CD4-positive, alpha-beta T cell (primary cell): ENCODE results near the gene KANK2. TPM values are rescaled to one million over a fixed set of nuclear protein-coding genes. Genes with fewer than 3 reads are reported as not detected.
"Not testable (repeated sequence)": the region's sequence is repeated elsewhere in the genome, so short reads cannot be mapped to it uniquely, and the experiment has no call there.

Source experiments
- ATAC-seq: fragments of 200-7000 bp; cut with Tn5 transposase; one replicate; pipeline ENCODE4 v1.10.0; 2022; ENCODE audit warnings: mild to moderate bottlenecking; ENCODE audit not compliant: poor library complexity
- CTCF ChIA-PET: fragments of 350-600 bp; sonication (Branson Sonifier 250); formaldehyde crosslinking; loops from one replicate; lab custom pipeline; 2021; ENCODE audit warnings: antibody characterized with exemption, inconsistent platforms; lab: Charles Lee
- POLR2A ChIA-PET: fragments of 350-600 bp; sonication (Branson Sonifier 250); formaldehyde crosslinking; loops from one replicate; lab custom pipeline; 2021; ENCODE audit warnings: antibody characterized with exemption, inconsistent platforms; lab: Charles Lee
- DNase-seq, 14 experiments: peaks; one replicate each; pipeline ENCODE4 v3.0.0-alpha.2; 2013 to 2020; ENCODE audit warnings: mixed read lengths in 2 of 14
- H3K27ac ChIP-seq, 2 donors: one replicate each; pipeline versions ENCODE4 v1.5.1 to v1.7.0; 2013; ENCODE audit warnings: low read length in 2 of 2, low read depth in 1 of 2, mild to moderate bottlenecking in 1 of 2
- H3K27me3 ChIP-seq, 2 experiments: 1 replicate in 1 of 2; 2 replicates in 1 of 2; pipeline versions ENCODE4 v1.6.1 to v1.7.0; 2013; ENCODE audit warnings: low read length in 2 of 2, control low read depth in 1 of 2, mild to moderate bottlenecking in 1 of 2, moderate library complexity in 1 of 2; ENCODE audit not compliant: insufficient read depth in 2 of 2, control insufficient read depth in 1 of 2
- H3K36me3 ChIP-seq: one replicate; pipeline ENCODE4 v1.6.1; 2013; ENCODE audit warnings: low read length, control low read depth; ENCODE audit not compliant: insufficient read depth
- H3K4me1 ChIP-seq: one replicate; pipeline ENCODE4 v1.6.1; 2013; ENCODE audit warnings: low read length, control low read depth; ENCODE audit not compliant: insufficient read depth
- H3K4me3 ChIP-seq: one replicate; pipeline ENCODE4 v1.5.1; 2013; ENCODE audit warnings: mild to moderate bottlenecking, low read length, moderate library complexity
- H3K9me3 ChIP-seq, 2 experiments: 1 replicate in 1 of 2; 2 replicates in 1 of 2; pipeline versions ENCODE4 v1.6.1 to v1.7.0; 2013; ENCODE audit warnings: low read length in 2 of 2, mild to moderate bottlenecking in 2 of 2, control low read depth in 1 of 2, moderate library complexity in 1 of 2; ENCODE audit not compliant: control insufficient read depth in 1 of 2, insufficient read depth in 1 of 2
- H3K27ac Mint-ChIP-seq: one replicate; pipeline ENCODE4 v1.8.0; 2020; ENCODE audit warnings: mixed read lengths
- H3K27me3 Mint-ChIP-seq: one replicate; pipeline ENCODE4 v1.8.0; 2021; ENCODE audit warnings: mixed read lengths
- H3K36me3 Mint-ChIP-seq: one replicate; pipeline ENCODE4 v1.8.0; 2021; ENCODE audit warnings: low read depth, mixed read lengths
- H3K4me1 Mint-ChIP-seq: one replicate; pipeline ENCODE4 v1.8.0; 2021; ENCODE audit warnings: low read depth, mixed read lengths
- H3K4me3 Mint-ChIP-seq: one replicate; pipeline ENCODE4 v1.8.0; 2020; ENCODE audit warnings: mild to moderate bottlenecking, mixed read lengths
- H3K9me3 Mint-ChIP-seq: one replicate; pipeline ENCODE4 v1.8.0; 2020; ENCODE audit warnings: mixed read lengths
- CTCF ChIP-seq: fragments of 200-600 bp; IDR thresholded peaks from one replicate; pipeline ENCODE4 v1.8.0; 2022; ENCODE audit warnings: antibody characterized with exemption, mild to moderate bottlenecking
- intact Hi-C, 2 experiments: fragments of 100-400 bp; cut with DNase I in 1 of 2; cut with micrococcal nuclease in 1 of 2; formaldehyde crosslinking; loops; one replicate each; pipeline versions ENCODE4 v1.15.1 to v1.9.0; 2023 to 2025; cut with DNase I, micrococcal nuclease
- total RNA-seq, 174 experiments: library from RNA in 2 of 174; stranded (reverse) in 2 of 174; gene quantifications; one replicate each; pipeline ENCODE4 v1.2.3 and lab custom pipeline; 2021 to 2026

KANK2 gene
- total RNA-seq, 2 experiments from 2014 or later, result not detected

- POLR2A ChIA-PET, result no interaction called here
- ATAC-seq, result no peak
- CTCF ChIA-PET, result no interaction called here
These were observed 33.0 kb downstream of the KANK2 start for GRCh38 chr19:11164296-11164695.

DNA sequence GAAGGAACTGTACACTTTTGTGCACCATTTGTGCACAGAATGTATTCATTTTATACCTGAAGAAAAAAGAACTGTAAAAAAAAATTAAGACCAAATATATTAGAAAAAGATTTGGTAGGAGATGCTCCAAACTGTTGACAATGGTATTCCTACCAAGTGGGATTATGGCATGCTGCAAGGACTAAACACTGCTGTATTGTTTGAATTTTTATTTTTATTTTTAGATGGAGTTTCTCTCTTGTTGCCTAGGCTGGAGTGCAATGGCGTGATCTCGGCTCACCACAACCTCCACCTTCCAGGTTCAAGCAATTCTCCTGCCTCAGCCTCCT lies 36.9 kb downstream of the KANK2 start:
- intact Hi-C loops, H3K27me3 Mint-ChIP-seq, H3K9me3 Mint-ChIP-seq, H3K27ac ChIP-seq, H3K4me3 Mint-ChIP-seq, ATAC-seq, H3K4me3 ChIP-seq, DNase-seq, H3K27ac Mint-ChIP-seq, H3K36me3 ChIP-seq, H3K4me1 ChIP-seq, POLR2A ChIA-PET, H3K27me3 ChIP-seq, H3K9me3 ChIP-seq, H3K36me3 Mint-ChIP-seq, H3K4me1 Mint-ChIP-seq: not testable (repeated sequence)
- CTCF ChIA-PET, result interaction anchor here (0.6 kb wide), 1 partner anchor 10 kb away, joined by 3 read pairs; no protein-coding TSS in a partner anchor

More at GRCh38 chr19:11164296-11164695, 33.0 kb downstream of the KANK2 start:
- Histone ChIP-seq H3K4me1 (no peaks in the 10 kb centered on the region), H3K27ac (no peak overlapping the region), H3K27me3 (no peaks in the 10 kb centered on the region), H3K36me3 (no peaks in the 10 kb centered on the region), H3K4me3 (no peak overlapping the region), H3K9me3 (peaks cover 0 to 10% of the 10 kb centered on the region in 2 experiments)
- Mint-ChIP-seq H3K27ac (no peak overlapping the region), H3K27me3 (no peaks in the 10 kb centered on the region), H3K36me3 (no peaks in the 10 kb centered on the region), H3K4me1 (no peaks in the 10 kb centered on the region), H3K4me3 (no peak overlapping the region), H3K9me3 (no peaks in the 10 kb centered on the region)
- intact Hi-C loops, result no loop called here
- TF ChIP-seq CTCF, result no peak
- no peak for DNase-seq

- POLR2A ChIA-PET, result no interaction called here
- intact Hi-C loops, result loop anchor here in 1 of 2 experiments (5.0 kb wide), 1 partner anchor 37 kb away; the partner anchor contains the start of gene KANK2
- CTCF ChIA-PET, result no interaction called here
- Mint-ChIP-seq H3K36me3 (peaks cover 4% of the 10 kb centered on the region), H3K9me3 (no peaks in the 10 kb centered on the region), H3K27ac (no peak overlapping the region), H3K4me1 (peaks cover 10% of the 10 kb centered on the region), H3K27me3 (no peaks in the 10 kb centered on the region), H3K4me3 (no peak overlapping the region)
- DNase-seq (no peak), ATAC-seq (no peak)
- Histone ChIP-seq H3K27ac (no peak overlapping the region), H3K27me3 (no peaks in the 10 kb centered on the region), H3K4me1 (peaks cover 15% of the 10 kb centered on the region), H3K4me3 (no peak overlapping the region), H3K9me3 (peaks cover 0 to 10% of the 10 kb centered on the region in 2 experiments), H3K36me3 (no peaks in the 10 kb centered on the region)
- no peak for TF ChIP-seq CTCF
These were observed 37.5 kb downstream of the KANK2 start for GRCh38 chr19:11159598-11160439.
